Neural crest cell (in vitro differentiated cells): Measurements from ENCODE around the gene CLNK. TPM values are rescaled to one million over a fixed set of nuclear protein-coding genes. Genes with fewer than 3 reads are reported as not detected.

Experiments
- DNase-seq: peaks from one replicate; pipeline ENCODE4 v3.0.0; 2021; ENCODE audit warnings: low read depth, mixed read lengths, low spot score
- H3K27ac Mint-ChIP-seq: one replicate; pipeline ENCODE4 v1.8.0; 2021; ENCODE audit warnings: mild to moderate bottlenecking, mixed read lengths; ENCODE audit not compliant: unreplicated experiment
- H3K27me3 Mint-ChIP-seq: 2 replicates; pipeline ENCODE4 v1.8.0; 2021; ENCODE audit warnings: low read depth, mild to moderate bottlenecking, mixed read lengths
- H3K36me3 Mint-ChIP-seq: 2 replicates; pipeline ENCODE4 v1.8.0; 2021; ENCODE audit warnings: low read depth, mild to moderate bottlenecking, mixed read lengths
- H3K4me1 Mint-ChIP-seq: 2 replicates; pipeline ENCODE4 v1.8.0; 2021; ENCODE audit warnings: mixed read lengths
- H3K4me3 Mint-ChIP-seq: one replicate; pipeline ENCODE4 v1.8.0; 2021; ENCODE audit warnings: mild to moderate bottlenecking, mixed read lengths
- H3K9me3 Mint-ChIP-seq: 2 replicates; pipeline ENCODE4 v1.8.0; 2021; ENCODE audit warnings: mixed read lengths
- total RNA-seq: library from RNA; stranded (reverse); gene quantifications from 2 replicates; pipeline ENCODE4 v1.2.1, GENCODE V29; 2021
- TF ChIP-seq, protein P1 (sequence below): fragments of 200-600 bp; sonication (generic); conservative IDR thresholded peaks from 2 replicates; pipeline ENCODE4 v1.5.0; 2021; ENCODE audit warnings: antibody characterized with exemption, mild to moderate bottlenecking

Gene CLNK
- total RNA-seq, 1 donor from 2014 or later = not detected

- no peaks in the 10 kb centered on the region for H3K9me3 Mint-ChIP-seq
- H3K27me3 Mint-ChIP-seq = no peaks in the 10 kb centered on the region
- H3K4me1 Mint-ChIP-seq = no peaks in the 10 kb centered on the region
- DNase-seq = no peak
- H3K36me3 Mint-ChIP-seq = no peaks in the 10 kb centered on the region
- H3K27ac Mint-ChIP-seq = no peak overlapping the region
- TF ChIP-seq, protein P1, sequence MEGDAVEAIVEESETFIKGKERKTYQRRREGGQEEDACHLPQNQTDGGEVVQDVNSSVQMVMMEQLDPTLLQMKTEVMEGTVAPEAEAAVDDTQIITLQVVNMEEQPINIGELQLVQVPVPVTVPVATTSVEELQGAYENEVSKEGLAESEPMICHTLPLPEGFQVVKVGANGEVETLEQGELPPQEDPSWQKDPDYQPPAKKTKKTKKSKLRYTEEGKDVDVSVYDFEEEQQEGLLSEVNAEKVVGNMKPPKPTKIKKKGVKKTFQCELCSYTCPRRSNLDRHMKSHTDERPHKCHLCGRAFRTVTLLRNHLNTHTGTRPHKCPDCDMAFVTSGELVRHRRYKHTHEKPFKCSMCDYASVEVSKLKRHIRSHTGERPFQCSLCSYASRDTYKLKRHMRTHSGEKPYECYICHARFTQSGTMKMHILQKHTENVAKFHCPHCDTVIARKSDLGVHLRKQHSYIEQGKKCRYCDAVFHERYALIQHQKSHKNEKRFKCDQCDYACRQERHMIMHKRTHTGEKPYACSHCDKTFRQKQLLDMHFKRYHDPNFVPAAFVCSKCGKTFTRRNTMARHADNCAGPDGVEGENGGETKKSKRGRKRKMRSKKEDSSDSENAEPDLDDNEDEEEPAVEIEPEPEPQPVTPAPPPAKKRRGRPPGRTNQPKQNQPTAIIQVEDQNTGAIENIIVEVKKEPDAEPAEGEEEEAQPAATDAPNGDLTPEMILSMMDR = no peak
- no peak overlapping the region for H3K4me3 Mint-ChIP-seq
Observed at GRCh38 chr4:10506077-10506476, 178.5 kb downstream of the CLNK start.

GRCh38 chr4:10504570-10505179 is 179.9 kb downstream of the CLNK start:
- TF ChIP-seq, protein P1 = no peak
- Mint-ChIP-seq H3K4me3 (no peak overlapping the region), H3K4me1 (peaks cover 1% of the 10 kb centered on the region), H3K27me3 (no peaks in the 10 kb centered on the region), H3K36me3 (no peaks in the 10 kb centered on the region), H3K27ac (no peak overlapping the region), H3K9me3 (no peaks in the 10 kb centered on the region)
- DNase-seq = no peak

- DNase-seq = no peak
- H3K4me1 Mint-ChIP-seq = peaks cover 13% of the 10 kb centered on the region
- TF ChIP-seq, protein P1 = no peak
- no peak overlapping the region for H3K4me3 Mint-ChIP-seq
- H3K9me3 Mint-ChIP-seq = no peaks in the 10 kb centered on the region
- H3K36me3 Mint-ChIP-seq = no peaks in the 10 kb centered on the region
- no peak overlapping the region for H3K27ac Mint-ChIP-seq
- H3K27me3 Mint-ChIP-seq = no peaks in the 10 kb centered on the region
Observed at GRCh38 chr4:10502717-10503116, 181.9 kb downstream of the CLNK start.

DNA sequence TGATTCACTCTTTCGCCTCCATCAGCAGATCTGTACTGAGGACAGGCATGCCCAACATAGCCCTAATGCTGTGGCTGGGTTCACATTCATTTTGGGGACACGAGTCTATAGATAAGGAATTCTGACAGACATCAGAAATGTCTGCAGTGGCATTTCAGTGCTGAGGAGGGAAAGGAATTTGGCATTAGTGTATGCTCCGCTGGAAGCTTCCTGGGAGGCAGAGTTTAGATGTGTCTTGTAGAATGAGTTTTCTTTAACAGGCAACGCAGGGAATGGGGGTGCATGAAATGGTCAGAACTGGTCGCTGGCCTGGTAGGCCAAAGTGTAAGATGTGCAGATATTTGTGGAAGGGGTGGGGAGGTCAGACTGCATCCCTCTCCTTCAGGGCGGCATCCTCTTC is 183.8 kb downstream of the CLNK start:
- TF ChIP-seq, protein P1 = no peak
- Mint-ChIP-seq H3K9me3 (no peaks in the 10 kb centered on the region), H3K36me3 (no peaks in the 10 kb centered on the region), H3K27me3 (no peaks in the 10 kb centered on the region), H3K27ac (no peak overlapping the region), H3K4me3 (no peak overlapping the region), H3K4me1 (peaks cover 25% of the 10 kb centered on the region)
- DNase-seq = no peak

- no peaks in the 10 kb centered on the region for H3K27me3 Mint-ChIP-seq
Observed at GRCh38 chr4:10496200-10496599, 188.4 kb downstream of the CLNK start.

More at GRCh38 chr4:10496200-10496599, 188.4 kb downstream of the CLNK start:
- Mint-ChIP-seq H3K4me3 (no peak overlapping the region), H3K9me3 (no peaks in the 10 kb centered on the region), H3K27ac (no peak overlapping the region), H3K4me1 (peaks cover 36% of the 10 kb centered on the region), H3K36me3 (no peaks in the 10 kb centered on the region)
- TF ChIP-seq, protein P1 = no peak
- DNase-seq = no peak
